HepG2 (cell line): Measurements from ENCODE around the gene CREBBP. TPM values are rescaled to one million over a fixed set of nuclear protein-coding genes. Genes with fewer than 3 reads are reported as not detected.

Source experiments
- BCL3 ChIP-seq: sonication (generic); formaldehyde crosslinking; IDR thresholded peaks from 2 replicates; pipeline ENCODE4 v1.5.1; 2020; ENCODE audit warnings: mild to moderate bottlenecking, missing genetic modification reagents, moderate library complexity
- DNMT1 ChIP-seq: sonication (generic); formaldehyde crosslinking; IDR thresholded peaks from 2 replicates; pipeline ENCODE4 v1.5.1; 2020; ENCODE audit warnings: mild to moderate bottlenecking, missing genetic modification reagents
- HOXD1 ChIP-seq: sonication (generic); formaldehyde crosslinking; IDR thresholded peaks from 2 replicates; pipeline ENCODE4 v1.5.0; 2020; ENCODE audit warnings: missing genetic modification reagents
- KAT8 ChIP-seq: IDR thresholded peaks from 2 replicates; pipeline ENCODE4 v1.6.1; 2016; ENCODE audit warnings: missing genetic modification reagents, missing compliant biosample characterization
- NFE2L2 ChIP-seq: fragments of 150-350 bp; IDR thresholded peaks from 2 replicates; pipeline ENCODE4 v1.6.1; 2014; ENCODE audit warnings: low read length
- NFIB ChIP-seq: sonication (generic); formaldehyde crosslinking; IDR thresholded peaks from 2 replicates; pipeline ENCODE4 v1.9.0; 2021; ENCODE audit warnings: missing genetic modification reagents, mild to moderate bottlenecking, borderline replicate concordance
- NONO ChIP-seq, 2 experiments: fragments of 450-650 bp in 1 of 2; sonication (generic) in 1 of 2; formaldehyde crosslinking in 1 of 2; IDR thresholded peaks in 1 of 2; conservative IDR thresholded peaks in 1 of 2; 2 replicates each; pipeline versions ENCODE4 v1.6.1 to v1.8.0; 2017 to 2022; ENCODE audit warnings: mild to moderate bottlenecking in 1 of 2, missing genetic modification reagents in 1 of 2, moderate library complexity in 1 of 2
- NRL ChIP-seq: sonication (generic); formaldehyde crosslinking; IDR thresholded peaks from 2 replicates; pipeline ENCODE4 v1.5.0; 2020; ENCODE audit warnings: missing genetic modification reagents, mild to moderate bottlenecking, moderate library complexity, borderline replicate concordance
- RARG ChIP-seq: sonication (generic); formaldehyde crosslinking; IDR thresholded peaks from 2 replicates; pipeline ENCODE4 v1.4.0; 2020; ENCODE audit warnings: low read depth, mild to moderate bottlenecking, missing genetic modification reagents
- RELA ChIP-seq: sonication (generic); formaldehyde crosslinking; IDR thresholded peaks from 2 replicates; pipeline ENCODE4 v1.4.0; 2020; ENCODE audit warnings: missing genetic modification reagents
- SCMH1 ChIP-seq: sonication (generic); formaldehyde crosslinking; IDR thresholded peaks from 2 replicates; pipeline ENCODE4 v1.9.0; 2021; ENCODE audit warnings: missing genetic modification reagents, mild to moderate bottlenecking, borderline replicate concordance
- TBX3 ChIP-seq: fragments of 450-650 bp; IDR thresholded peaks from 2 replicates; pipeline ENCODE4 v1.6.1; 2017; ENCODE audit warnings: antibody characterized with exemption, mild to moderate bottlenecking, inconsistent platforms, borderline replicate concordance
- TOE1 ChIP-seq: sonication (generic); formaldehyde crosslinking; IDR thresholded peaks from 2 replicates; pipeline ENCODE4 v1.4.0; 2020; ENCODE audit warnings: mild to moderate bottlenecking, missing genetic modification reagents
- ZNF142 ChIP-seq: sonication (generic); formaldehyde crosslinking; IDR thresholded peaks from 2 replicates; pipeline ENCODE4 v1.4.0; 2020; ENCODE audit warnings: missing genetic modification reagents
- ZNF510 ChIP-seq: sonication (generic); formaldehyde crosslinking; IDR thresholded peaks from 2 replicates; pipeline ENCODE4 v1.4.0; 2020; ENCODE audit warnings: low read depth, mild to moderate bottlenecking, missing genetic modification reagents
- ZNF773 ChIP-seq: sonication (generic); formaldehyde crosslinking; IDR thresholded peaks from 2 replicates; pipeline ENCODE4 v1.4.0; 2020; ENCODE audit warnings: missing genetic modification reagents, borderline replicate concordance
- ZNF878 ChIP-seq: sonication (generic); formaldehyde crosslinking; IDR thresholded peaks from 2 replicates; pipeline ENCODE4 v1.8.1; 2023; ENCODE audit warnings: mild to moderate bottlenecking, missing genetic modification reagents, moderate library complexity
- polyA plus RNA-seq, 8 experiments: library from polyadenylated mRNA; depleted of rRNA in 3 of 8; stranded (reverse) in 7 of 8; unstranded in 1 of 8; fragments of >200 nt; fragmentation: Illumina TruSeq in 4 of 8; extraction: Trizol in 4 of 8; gene quantifications; 2 replicates each; pipeline versions ENCODE4 v1.2.1 to v1.2.3, GENCODE V29; 2011 to 2016; ENCODE audit warnings: low read depth in 4 of 8, missing spikeins in 1 of 8, mixed read lengths in 1 of 8; ENCODE audit not compliant: insufficient read depth in 1 of 8
- total RNA-seq, 5 experiments: library from RNA; depleted of rRNA; stranded (reverse); fragments of >200 nt; fragmentation: Illumina TruSeq; extraction: Trizol; gene quantifications; 2 replicates each; pipeline ENCODE4 v1.2.3, GENCODE V29; 2016; ENCODE audit warnings: low read depth in 1 of 5
- TF ChIP-seq, protein P1 (sequence below): sonication (generic); formaldehyde crosslinking; IDR thresholded peaks from 2 replicates; pipeline ENCODE4 v1.4.0; 2020; ENCODE audit warnings: missing genetic modification reagents
- TF ChIP-seq, protein P2 (sequence below): IDR thresholded peaks from 2 replicates; pipeline ENCODE4 v1.6.1; 2018; ENCODE audit warnings: missing genetic modification reagents, mild to moderate bottlenecking, missing compliant biosample characterization

The CREBBP gene
- total and polyA plus RNA-seq, 2 of the 13 experiments (the other 11 are each of a cell fraction or from before 2014, with no cell fraction given): 5.3 to 10.4 TPM

DNA sequence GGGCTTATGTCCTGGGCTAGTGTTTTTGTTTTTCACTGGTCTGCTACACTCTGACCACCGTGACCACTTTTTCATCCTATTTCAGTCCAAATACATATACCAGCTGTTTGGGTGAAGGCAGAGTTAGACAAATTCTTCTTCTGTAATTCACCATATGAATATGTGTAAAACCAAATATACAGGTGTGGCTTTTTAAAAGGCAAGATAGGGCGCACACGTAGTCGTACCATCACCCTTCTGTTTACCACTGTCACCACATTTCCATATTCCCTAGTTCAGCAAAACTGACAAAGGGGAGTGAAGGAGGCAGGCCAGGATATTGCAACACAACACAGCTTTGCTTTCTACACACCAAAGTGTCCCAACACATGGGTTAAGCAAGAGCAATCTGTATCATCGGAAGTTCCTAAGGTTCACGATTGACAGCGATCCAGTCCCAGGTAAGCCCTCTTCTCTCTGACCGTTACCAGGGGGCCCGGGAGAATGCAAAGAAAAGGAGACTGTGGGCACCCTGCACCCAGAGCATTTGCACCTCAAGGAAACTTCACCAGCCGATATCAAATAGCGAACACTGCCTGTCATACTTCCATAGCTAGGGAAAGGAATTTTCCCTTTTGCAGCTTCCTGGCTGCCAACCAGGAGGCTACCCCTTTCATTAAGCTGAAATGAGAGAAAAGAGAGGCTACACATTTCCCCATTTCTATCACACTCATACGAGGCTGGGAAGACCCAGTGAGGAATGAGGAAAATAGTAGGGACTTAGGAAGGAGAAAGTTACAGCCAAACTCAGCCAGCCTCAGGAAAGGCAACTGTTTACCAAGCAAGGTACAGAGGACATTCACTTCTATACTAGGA lies 23.1 kb downstream of the CREBBP start (continued):
- TF ChIP-seq ZNF142: no peak
- TF ChIP-seq HOXD1 (CRISPR knock-in tag): no peak
- TF ChIP-seq, protein P1, sequence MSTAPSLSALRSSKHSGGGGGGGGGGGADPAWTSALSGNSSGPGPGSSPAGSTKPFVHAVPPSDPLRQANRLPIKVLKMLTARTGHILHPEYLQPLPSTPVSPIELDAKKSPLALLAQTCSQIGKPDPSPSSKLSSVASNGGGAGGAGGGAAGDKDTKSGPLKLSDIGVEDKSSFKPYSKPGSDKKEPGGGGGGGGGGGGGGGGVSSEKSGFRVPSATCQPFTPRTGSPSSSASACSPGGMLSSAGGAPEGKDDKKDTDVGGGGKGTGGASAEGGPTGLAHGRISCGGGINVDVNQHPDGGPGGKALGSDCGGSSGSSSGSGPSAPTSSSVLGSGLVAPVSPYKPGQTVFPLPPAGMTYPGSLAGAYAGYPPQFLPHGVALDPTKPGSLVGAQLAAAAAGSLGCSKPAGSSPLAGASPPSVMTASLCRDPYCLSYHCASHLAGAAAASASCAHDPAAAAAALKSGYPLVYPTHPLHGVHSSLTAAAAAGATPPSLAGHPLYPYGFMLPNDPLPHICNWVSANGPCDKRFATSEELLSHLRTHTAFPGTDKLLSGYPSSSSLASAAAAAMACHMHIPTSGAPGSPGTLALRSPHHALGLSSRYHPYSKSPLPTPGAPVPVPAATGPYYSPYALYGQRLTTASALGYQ (CRISPR knock-in tag): no peak
- TF ChIP-seq KAT8 (CRISPR knock-in tag): peak; percentile 41; the same call in 1 of the 2 replicates
- TF ChIP-seq SCMH1 (CRISPR knock-in tag): no peak
- TF ChIP-seq ZNF878 (CRISPR knock-in tag): no peak
- no peak for TF ChIP-seq DNMT1 (CRISPR knock-in tag)
- no peak for TF ChIP-seq NFIB (CRISPR knock-in tag)
- TF ChIP-seq TBX3: 0 out of 2 replicates have a peak, but pooled peaks have one; percentile 20
- no peak for TF ChIP-seq ZNF773
- no peak for TF ChIP-seq RARG (CRISPR knock-in tag)
- TF ChIP-seq ZNF510: no peak
- no peak for TF ChIP-seq RELA (CRISPR knock-in tag)
- TF ChIP-seq NRL: no peak
- TF ChIP-seq NONO (IDR thresholded peaks at IDR 0.05): no peak
- TF ChIP-seq NONO (CRISPR knock-in tag; conservative IDR thresholded peaks at IDR 0.05): peak; percentile 31; the same call in 1 of the 2 replicates
- no peak for TF ChIP-seq NFE2L2
- TF ChIP-seq BCL3 (CRISPR knock-in tag): no peak
- TF ChIP-seq, protein P2, sequence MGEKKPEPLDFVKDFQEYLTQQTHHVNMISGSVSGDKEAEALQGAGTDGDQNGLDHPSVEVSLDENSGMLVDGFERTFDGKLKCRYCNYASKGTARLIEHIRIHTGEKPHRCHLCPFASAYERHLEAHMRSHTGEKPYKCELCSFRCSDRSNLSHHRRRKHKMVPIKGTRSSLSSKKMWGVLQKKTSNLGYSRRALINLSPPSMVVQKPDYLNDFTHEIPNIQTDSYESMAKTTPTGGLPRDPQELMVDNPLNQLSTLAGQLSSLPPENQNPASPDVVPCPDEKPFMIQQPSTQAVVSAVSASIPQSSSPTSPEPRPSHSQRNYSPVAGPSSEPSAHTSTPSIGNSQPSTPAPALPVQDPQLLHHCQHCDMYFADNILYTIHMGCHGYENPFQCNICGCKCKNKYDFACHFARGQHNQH (CRISPR knock-in tag): peak; percentile 62
- no peak for TF ChIP-seq TOE1 (CRISPR knock-in tag)
